ENCODE results near the gene TMEM218.

Gene TMEM218

GRCh38 chr11:125076378-125076945, 35.0 kb downstream of the TMEM218 start:
- H3K27ac ChIP-seq: no peak overlapping the region
- no peak for DNase-seq
- intact Hi-C loops (cut with DNase I; ENCODE audit: low total_unique reads): no loop called here
- H3K4me3 ChIP-seq: no peak overlapping the region
- no peak for TF ChIP-seq CTCF (IDR thresholded peaks at IDR 0.05)
- no peaks in the 10 kb centered on the region for H3K36me3 ChIP-seq
- H3K4me1 ChIP-seq: peaks cover 0 to 6% (median 0%) of the 10 kb centered on the region in 4 donors
- peaks cover 0 to 23% of the 10 kb centered on the region in 2 donors for H3K27me3 ChIP-seq
- no peaks in the 10 kb centered on the region for H3K9me3 ChIP-seq

- no peak for DNase-seq
- H3K36me3 ChIP-seq: no peaks in the 10 kb centered on the region
- H3K4me3 ChIP-seq: no peak overlapping the region
- no peak overlapping the region for H3K27ac ChIP-seq
- peaks cover 0 to 20% of the 10 kb centered on the region in 2 donors for H3K27me3 ChIP-seq
- peaks cover 0 to 6% (median 0%) of the 10 kb centered on the region in 4 donors for H3K4me1 ChIP-seq
- intact Hi-C loops (cut with DNase I; ENCODE audit: low total_unique reads): no loop called here
- TF ChIP-seq CTCF (IDR thresholded peaks at IDR 0.05): no peak
- no peaks in the 10 kb centered on the region for H3K9me3 ChIP-seq
Measured at GRCh38 chr11:125075900-125076317, 35.5 kb downstream of the TMEM218 start.

- peaks cover 0 to 23% of the 10 kb centered on the region in 2 donors for H3K27me3 ChIP-seq
- peaks cover 0 to 6% (median 0%) of the 10 kb centered on the region in 4 donors for H3K4me1 ChIP-seq
- no peaks in the 10 kb centered on the region for H3K9me3 ChIP-seq
- no peak for DNase-seq
- intact Hi-C loops (cut with DNase I; ENCODE audit: low total_unique reads): no loop called here
- no peak for TF ChIP-seq CTCF (IDR thresholded peaks at IDR 0.05)
- H3K36me3 ChIP-seq: no peaks in the 10 kb centered on the region
- no peak overlapping the region for H3K4me3 ChIP-seq
- H3K27ac ChIP-seq: no peak overlapping the region
Measured at GRCh38 chr11:125075242-125075625, 36.2 kb downstream of the TMEM218 start.

GRCh38 chr11:125074511-125075241, 36.8 kb downstream of the TMEM218 start:
- TF ChIP-seq CTCF (IDR thresholded peaks at IDR 0.05): no peak

GRCh38 chr11:125073616-125074483, 37.6 kb downstream of the TMEM218 start:
- peaks cover 0 to 23% of the 10 kb centered on the region in 2 donors for H3K27me3 ChIP-seq
- no peak for DNase-seq
- TF ChIP-seq CTCF (IDR thresholded peaks at IDR 0.05): no peak
- H3K9me3 ChIP-seq: no peaks in the 10 kb centered on the region
- peaks cover 0 to 6% (median 0%) of the 10 kb centered on the region in 4 donors for H3K4me1 ChIP-seq
- H3K4me3 ChIP-seq: no peak overlapping the region
- H3K27ac ChIP-seq: no peak overlapping the region
- no peaks in the 10 kb centered on the region for H3K36me3 ChIP-seq
- intact Hi-C loops (cut with DNase I; ENCODE audit: low total_unique reads): no loop called here

More at GRCh38 chr11:125074511-125075241, 36.8 kb downstream of the TMEM218 start:
- Histone ChIP-seq H3K36me3 (no peaks in the 10 kb centered on the region), H3K27ac (no peak overlapping the region), H3K27me3 (peaks cover 0 to 23% of the 10 kb centered on the region in 2 donors), H3K4me1 (peaks cover 0 to 6% (median 0%) of the 10 kb centered on the region in 4 donors), H3K9me3 (no peaks in the 10 kb centered on the region), H3K4me3 (no peak overlapping the region)
- DNase-seq: no peak
- intact Hi-C loops (cut with DNase I; ENCODE audit: low total_unique reads): no loop called here

Measured in tibial artery (tissue), 4 donors.